Adrenal gland (tissue), 12 donors: ENCODE data around the gene TPM2. TPM values are rescaled to one million over a fixed set of nuclear protein-coding genes. Genes with fewer than 3 reads are reported as not detected.

Experiments used
- DNase-seq, 7 donors: peaks; one replicate each; pipeline ENCODE4 v3.0.0-alpha.2; 2019 to 2020
- H3K27ac ChIP-seq, 5 donors: fragments of 200-600 bp; sonication (generic) in 4 of 5; 1 replicate in 3 of 5; 2 replicates in 2 of 5; pipeline versions ENCODE4 v1.5.1 to v1.8.0; 2016 to 2020; ENCODE audit warnings: mild to moderate bottlenecking in 1 of 5
- H3K27me3 ChIP-seq: fragments of 200-600 bp; 2 replicates; pipeline ENCODE4 v1.8.0; 2021
- H3K36me3 ChIP-seq, 2 donors: fragments of 200-600 bp; replicated peaks in 1 of 2; 1 replicate in 1 of 2; 2 replicates in 1 of 2; pipeline versions ENCODE4 v1.5.1 to v1.8.0; 2018 to 2022
- H3K4me1 ChIP-seq, 2 donors: fragments of 200-600 bp; replicated peaks in 1 of 2; 1 replicate in 1 of 2; 2 replicates in 1 of 2; pipeline versions ENCODE4 v1.5.1 to v1.8.0; 2018 to 2021
- H3K4me3 ChIP-seq, 4 donors: fragments of 200-600 bp; sonication (generic) in 3 of 4; one replicate each; pipeline ENCODE4 v1.5.1; 2016 to 2018
- H3K9me3 ChIP-seq, 3 donors: fragments of 200-600 bp; sonication (generic) in 1 of 3; replicated peaks in 1 of 3; 1 replicate in 2 of 3; 2 replicates in 1 of 3; pipeline versions ENCODE4 v1.5.1 to v1.8.0; 2016 to 2021
- CTCF ChIP-seq, 6 experiments: fragments of 450-650 bp in 4 of 6; fragments of 200-600 bp in 2 of 6; sonication (generic) in 1 of 6; IDR thresholded peaks; 1 replicate in 5 of 6; 2 replicates in 1 of 6; pipeline versions ENCODE4 v1.5.1 to v1.8.0; 2016 to 2021; ENCODE audit warnings: antibody characterized with exemption in 6 of 6, mild to moderate bottlenecking in 2 of 6, moderate library complexity in 1 of 6
- POLR2A ChIP-seq, 2 donors: fragments of 450-650 bp; IDR thresholded peaks; one replicate each; pipeline ENCODE4 v1.6.1; 2017; ENCODE audit warnings: antibody characterized with exemption in 2 of 2, mild to moderate bottlenecking in 2 of 2, moderate library complexity in 1 of 2
- WGBS, 4 donors: extraction: QIAGEN DNeasy Blood & Tissue Kit in 2 of 4; methylation state at CpG; one replicate each; pipeline versions ENCODE4 v1.1.5 to v1.1.7; 2013 to 2017; 5-methylcytosine and 5-hydroxymethylcytosine counted together
- intact Hi-C, 2 donors: fragments of 100-400 bp; cut with DNase I; formaldehyde crosslinking; loops; one replicate each; pipeline versions ENCODE4 v1.14.1 to v1.15.0; 2022 to 2023
- polyA plus RNA-seq, 3 donors: library from polyadenylated mRNA; stranded (reverse); fragments of 200-250 nt in 2 of 3; fragments of 350-450 nt in 1 of 3; fragmentation: Illumina TruSeq in 1 of 3; extraction: RNeasy Lipid Tissue Mini Kit (QIAGEN cat#74804) in 1 of 3; gene quantifications; one replicate each; pipeline ENCODE4 v1.2.3, GENCODE V29; 2013 to 2014
- total RNA-seq, 9 donors: library from RNA; depleted of rRNA in 4 of 9; stranded (reverse); fragments of >200 nt in 4 of 9; fragments of 120-200 nt in 1 of 9; fragmentation: NEBNext Ultra II Directional in 1 of 9; extraction: Animal tissue kit (Norgen Biotek cat#: 25700) in 1 of 9; gene quantifications; one replicate each; pipeline versions ENCODE4 v1.1.0 to v1.2.4, GENCODE V29; 2013 to 2023
- donor health status: healthy with polysubstance abuse.
- donor health status: Bipolar disorder and iron deficiency.
- donor health status: DM: yes; HTN: yes; CAD: no.
- donor health status: DM: no; HTN: no; CAD: no.
- donor health status: DM: no; HTN: no; CAD: no.
- donor health status: DM: yes; HTN: yes; CAD: no.

The TPM2 gene
- total and polyA plus RNA-seq, 12 donors = 188 to 1,472 (median 397) TPM

GRCh38 chr9:35723426-35723825 lies 33.7 kb upstream of the TPM2 start:
- H3K9me3 ChIP-seq = no peaks in the 10 kb centered on the region
- peaks cover 0 to 74% of the 10 kb centered on the region in 2 donors for H3K36me3 ChIP-seq
- 83 to 95% (median 89%) methylated on average over 2 of the region's 2 CpGs for WGBS, 4 donors
- intact Hi-C loops = no loop called here
- peaks cover 19 to 25% of the 10 kb centered on the region in 2 donors for H3K4me1 ChIP-seq
- no peaks in the 10 kb centered on the region for H3K27me3 ChIP-seq
- H3K27ac ChIP-seq = no peak overlapping the region
- DNase-seq = no peak
- no peak for TF ChIP-seq CTCF (IDR thresholded peaks at IDR 0.05)
- no peak for TF ChIP-seq POLR2A (IDR thresholded peaks at IDR 0.05)
- no peak overlapping the region for H3K4me3 ChIP-seq

GRCh38 chr9:35719546-35719945 lies 29.8 kb upstream of the TPM2 start:
- 90 to 97% (median 94%) methylated on average over 3 to 4 of the region's 4 CpGs for WGBS, 4 donors
- DNase-seq = no peak
- TF ChIP-seq POLR2A (IDR thresholded peaks at IDR 0.05) = no peak
- no peak for TF ChIP-seq CTCF (IDR thresholded peaks at IDR 0.05)
- H3K27me3 ChIP-seq = no peaks in the 10 kb centered on the region
- H3K4me1 ChIP-seq = no peaks in the 10 kb centered on the region
- H3K4me3 ChIP-seq = no peak overlapping the region
- H3K9me3 ChIP-seq = no peaks in the 10 kb centered on the region
- intact Hi-C loops = no loop called here
- peaks cover 0 to 100% of the 10 kb centered on the region in 2 donors for H3K36me3 ChIP-seq
- no peak overlapping the region for H3K27ac ChIP-seq

GRCh38 chr9:35718721-35719511 lies 29.2 kb upstream of the TPM2 start:
- intact Hi-C loops = no loop called here
- Histone ChIP-seq H3K27ac (no peak overlapping the region), H3K4me3 (no peak overlapping the region), H3K36me3 (peaks cover 0 to 100% of the 10 kb centered on the region in 2 donors), H3K4me1 (no peaks in the 10 kb centered on the region), H3K27me3 (no peaks in the 10 kb centered on the region), H3K9me3 (no peaks in the 10 kb centered on the region)
- DNase-seq = no peak
- TF ChIP-seq CTCF (IDR thresholded peaks at IDR 0.05) (no peak), POLR2A (IDR thresholded peaks at IDR 0.05) (no peak)
- 79 to 88% (median 84%) methylated on average over 13 to 15 of the region's 15 CpGs for WGBS, 4 donors

GRCh38 chr9:35717132-35717870 lies 27.6 kb upstream of the TPM2 start:
- TF ChIP-seq CTCF (IDR thresholded peaks at IDR 0.05) = no peak
- TF ChIP-seq POLR2A (IDR thresholded peaks at IDR 0.05) = no peak
- H3K36me3 ChIP-seq = peaks cover 0 to 100% of the 10 kb centered on the region in 2 donors
- H3K4me1 ChIP-seq = no peaks in the 10 kb centered on the region
- DNase-seq = no peak
- 87 to 95% (median 87%) methylated on average over 7 to 14 of the region's 14 CpGs for WGBS, 4 donors
- intact Hi-C loops = no loop called here
- no peaks in the 10 kb centered on the region for H3K27me3 ChIP-seq
- no peak overlapping the region for H3K27ac ChIP-seq
- no peaks in the 10 kb centered on the region for H3K9me3 ChIP-seq
- no peak overlapping the region for H3K4me3 ChIP-seq
